Activated CD4-positive, alpha-beta T cell treated with anti-CD3 and anti-CD28 coated beads for 1 hour (primary cell): Measurements from ENCODE around the gene KRTAP9-3.
"Not testable (repeated sequence)": the region's sequence is repeated elsewhere in the genome, so short reads cannot be mapped to it uniquely, and the experiment has no call there.

Experiments used
- DNase-seq: peaks from one replicate; pipeline ENCODE4 v3.0.0-alpha.2; 2020

Gene KRTAP9-3

GRCh38 chr17:41251261-41251660 lies 19.0 kb downstream of the KRTAP9-3 start:
- DNase-seq = no peak

GRCh38 chr17:41254861-41255260 lies 22.6 kb downstream of the KRTAP9-3 start:
- DNase-seq = no peak

- DNase-seq = not testable (repeated sequence)
Observed at GRCh38 chr17:41255381-41256290, 23.4 kb downstream of the KRTAP9-3 start, which contains the start of gene KRTAP9-9. KRTAP9-9 (plus strand) TSS chr17:41255384.

- no peak for DNase-seq
Observed at GRCh38 chr17:41256291-41256685, 24.0 kb downstream of the KRTAP9-3 start.

GRCh38 chr17:41258406-41258805 lies 26.2 kb downstream of the KRTAP9-3 start:
- DNase-seq = no peak

- no peak for DNase-seq
Observed at GRCh38 chr17:41263212-41263611, 31.0 kb downstream of the KRTAP9-3 start.

- DNase-seq = no peak
Observed at GRCh38 chr17:41264599-41264998, 32.4 kb downstream of the KRTAP9-3 start.

GRCh38 chr17:41265078-41265477 lies 32.8 kb downstream of the KRTAP9-3 start, which contains the start of gene KRTAP9-6:
KRTAP9-6 (plus strand) TSS chr17:41265378; CDS start chr17:41265378, 0 bp downstream.
- no peak for DNase-seq

- DNase-seq = no peak
Observed at GRCh38 chr17:41267711-41268110, 35.5 kb downstream of the KRTAP9-3 start.

GRCh38 chr17:41271323-41271722 lies 39.1 kb downstream of the KRTAP9-3 start:
- DNase-seq = not testable (repeated sequence)

GRCh38 chr17:41271858-41272257 lies 39.6 kb downstream of the KRTAP9-3 start:
- no peak for DNase-seq

GRCh38 chr17:41275648-41276190 lies 43.5 kb downstream of the KRTAP9-3 start, which contains the start of gene KRTAP9-7:
KRTAP9-7 (plus strand) TSS chr17:41275698; CDS start chr17:41275698, 0 bp downstream.
- DNase-seq = not testable (repeated sequence)

- no peak for DNase-seq
Observed at GRCh38 chr17:41278176-41278955, 46.1 kb downstream of the KRTAP9-3 start.
